Body of pancreas (tissue), 4 donors: ENCODE data around the gene COL28A1.

Experiments used
- POLR2A ChIP-seq, 3 donors: fragments of 450-650 bp; IDR thresholded peaks; one replicate each; pipeline ENCODE4 v1.6.1; 2016; ENCODE audit warnings: antibody characterized with exemption in 3 of 3, mild to moderate bottlenecking in 2 of 3
- TF ChIP-seq, protein P1 (sequence below), 7 experiments: fragments of 450-650 bp in 4 of 7; fragments of 200-600 bp in 3 of 7; sonication (generic) in 3 of 7; IDR thresholded peaks; one replicate each; pipeline ENCODE4 v1.5.1; 2016 to 2019; ENCODE audit warnings: antibody characterized with exemption in 7 of 7

DNA sequence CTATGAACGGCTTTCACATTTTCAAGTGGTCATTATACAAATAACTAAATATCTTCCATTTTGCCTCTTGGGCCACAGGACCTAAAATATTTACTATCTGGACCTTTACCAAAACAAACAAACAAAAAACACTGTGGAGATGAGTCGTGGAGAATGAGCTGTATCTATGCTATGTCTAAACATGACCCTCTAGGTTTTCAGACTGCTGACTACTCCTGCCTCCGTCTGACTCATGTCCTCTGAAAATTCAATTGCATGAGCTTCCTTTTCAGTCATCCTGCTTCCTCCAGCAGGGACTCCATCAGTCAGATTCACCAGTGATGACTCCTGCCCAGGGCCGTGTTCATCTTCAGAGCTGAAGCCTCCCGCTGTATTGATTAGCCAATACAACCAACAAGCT lies 96.8 kb downstream of the COL28A1 start:
- TF ChIP-seq, protein P1, sequence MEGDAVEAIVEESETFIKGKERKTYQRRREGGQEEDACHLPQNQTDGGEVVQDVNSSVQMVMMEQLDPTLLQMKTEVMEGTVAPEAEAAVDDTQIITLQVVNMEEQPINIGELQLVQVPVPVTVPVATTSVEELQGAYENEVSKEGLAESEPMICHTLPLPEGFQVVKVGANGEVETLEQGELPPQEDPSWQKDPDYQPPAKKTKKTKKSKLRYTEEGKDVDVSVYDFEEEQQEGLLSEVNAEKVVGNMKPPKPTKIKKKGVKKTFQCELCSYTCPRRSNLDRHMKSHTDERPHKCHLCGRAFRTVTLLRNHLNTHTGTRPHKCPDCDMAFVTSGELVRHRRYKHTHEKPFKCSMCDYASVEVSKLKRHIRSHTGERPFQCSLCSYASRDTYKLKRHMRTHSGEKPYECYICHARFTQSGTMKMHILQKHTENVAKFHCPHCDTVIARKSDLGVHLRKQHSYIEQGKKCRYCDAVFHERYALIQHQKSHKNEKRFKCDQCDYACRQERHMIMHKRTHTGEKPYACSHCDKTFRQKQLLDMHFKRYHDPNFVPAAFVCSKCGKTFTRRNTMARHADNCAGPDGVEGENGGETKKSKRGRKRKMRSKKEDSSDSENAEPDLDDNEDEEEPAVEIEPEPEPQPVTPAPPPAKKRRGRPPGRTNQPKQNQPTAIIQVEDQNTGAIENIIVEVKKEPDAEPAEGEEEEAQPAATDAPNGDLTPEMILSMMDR (IDR thresholded peaks at IDR 0.05), result no peak
- TF ChIP-seq POLR2A (IDR thresholded peaks at IDR 0.05), result no peak
